HG03460 (cell line): ENCODE results near the gene IFIT5.
A peak's percentile ranks its signal among the peaks of the same experiment; 100 is the strongest.
"Not testable (repeated sequence)": the region's sequence is repeated elsewhere in the genome, so short reads cannot be mapped to it uniquely, and the experiment has no call there.

ENCODE experiments used
- ATAC-seq: cut with Tn5 transposase; IDR thresholded peaks from one replicate; pipeline ENCODE4 v1.9.1; 2021; ENCODE audit not compliant: unreplicated experiment

The IFIT5 gene, protein sequence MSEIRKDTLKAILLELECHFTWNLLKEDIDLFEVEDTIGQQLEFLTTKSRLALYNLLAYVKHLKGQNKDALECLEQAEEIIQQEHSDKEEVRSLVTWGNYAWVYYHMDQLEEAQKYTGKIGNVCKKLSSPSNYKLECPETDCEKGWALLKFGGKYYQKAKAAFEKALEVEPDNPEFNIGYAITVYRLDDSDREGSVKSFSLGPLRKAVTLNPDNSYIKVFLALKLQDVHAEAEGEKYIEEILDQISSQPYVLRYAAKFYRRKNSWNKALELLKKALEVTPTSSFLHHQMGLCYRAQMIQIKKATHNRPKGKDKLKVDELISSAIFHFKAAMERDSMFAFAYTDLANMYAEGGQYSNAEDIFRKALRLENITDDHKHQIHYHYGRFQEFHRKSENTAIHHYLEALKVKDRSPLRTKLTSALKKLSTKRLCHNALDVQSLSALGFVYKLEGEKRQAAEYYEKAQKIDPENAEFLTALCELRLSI

DNA sequence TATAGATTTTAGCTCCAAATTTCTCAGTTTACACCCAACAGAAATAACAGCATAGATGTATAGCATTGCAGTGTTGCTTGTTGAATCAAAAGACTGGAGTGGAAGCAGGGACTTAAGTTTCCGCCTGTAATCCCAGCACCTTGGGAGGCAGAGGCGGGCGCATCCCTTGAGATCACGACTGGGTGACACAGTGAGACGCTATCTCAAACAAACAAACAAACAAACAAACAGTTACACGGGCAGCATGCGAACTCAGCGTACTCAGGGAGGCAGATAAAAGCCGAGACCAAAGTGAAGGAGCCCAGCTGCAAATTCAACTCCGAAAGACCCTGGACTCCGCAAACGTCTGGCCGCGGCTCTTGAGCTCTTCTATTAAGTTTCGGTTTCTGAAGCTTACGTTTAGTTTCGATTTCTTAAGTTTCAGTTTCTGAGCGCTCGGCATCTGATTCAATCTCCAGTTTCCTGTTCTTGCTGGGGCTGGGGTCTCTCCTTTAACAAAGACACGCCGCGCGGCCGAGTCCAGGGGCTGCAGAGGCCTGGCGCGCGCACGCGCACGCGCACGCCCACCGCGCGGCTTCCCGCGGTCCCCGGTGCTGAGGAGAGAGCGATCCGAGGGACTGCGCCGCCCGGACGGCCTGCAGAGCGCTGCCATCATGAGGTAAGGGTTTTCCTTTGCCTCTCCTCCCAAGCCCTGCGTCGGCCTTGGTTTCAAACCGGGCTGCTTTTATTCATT, at the start of gene IFIT5:
IFIT5 (plus strand) TSS at position 423 of the 733 bp plus-strand sequence; CDS start at position 654, 231 bp downstream.
- peak; percentile 70 for ATAC-seq

DNA sequence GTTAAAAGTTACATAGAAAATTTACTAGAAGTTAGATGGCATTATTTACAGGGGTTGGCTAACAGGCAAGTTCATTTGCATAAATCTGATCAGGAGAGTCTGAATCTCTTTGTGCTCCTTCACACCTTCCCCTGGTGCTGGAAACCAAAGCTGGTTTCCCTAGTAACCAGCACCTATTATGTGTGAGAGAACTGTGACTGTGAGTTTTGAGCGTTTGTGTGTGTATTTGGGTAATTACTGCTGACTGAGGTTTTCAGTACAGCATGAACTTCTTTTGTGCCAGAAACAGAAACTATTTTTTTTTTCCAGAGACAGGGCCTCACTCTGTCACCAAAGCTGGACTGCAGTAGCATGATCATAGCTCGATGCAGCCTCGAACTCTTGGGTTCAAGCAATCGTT, 46.8 kb upstream of the IFIT5 start:
- peak; percentile 50 for ATAC-seq

DNA sequence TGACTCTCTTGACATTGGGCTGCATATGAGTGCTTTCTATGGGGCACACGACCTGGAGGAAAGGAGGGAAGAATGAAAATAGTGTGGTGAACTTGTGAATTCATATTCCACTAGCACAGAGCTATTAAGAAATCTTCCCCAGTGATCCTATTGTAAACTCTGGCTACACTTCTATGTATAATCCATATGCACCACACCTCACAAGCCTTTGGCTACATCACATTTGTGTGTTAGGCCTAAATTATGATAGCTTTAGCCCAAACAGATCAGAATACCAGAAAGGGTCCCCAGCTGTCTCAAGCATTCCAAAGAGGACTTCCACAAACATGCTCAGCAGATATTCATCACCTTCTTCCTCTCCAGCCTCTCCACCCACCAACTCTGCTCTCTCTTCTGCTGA, 46.2 kb upstream of the IFIT5 start:
- ATAC-seq = no peak

DNA sequence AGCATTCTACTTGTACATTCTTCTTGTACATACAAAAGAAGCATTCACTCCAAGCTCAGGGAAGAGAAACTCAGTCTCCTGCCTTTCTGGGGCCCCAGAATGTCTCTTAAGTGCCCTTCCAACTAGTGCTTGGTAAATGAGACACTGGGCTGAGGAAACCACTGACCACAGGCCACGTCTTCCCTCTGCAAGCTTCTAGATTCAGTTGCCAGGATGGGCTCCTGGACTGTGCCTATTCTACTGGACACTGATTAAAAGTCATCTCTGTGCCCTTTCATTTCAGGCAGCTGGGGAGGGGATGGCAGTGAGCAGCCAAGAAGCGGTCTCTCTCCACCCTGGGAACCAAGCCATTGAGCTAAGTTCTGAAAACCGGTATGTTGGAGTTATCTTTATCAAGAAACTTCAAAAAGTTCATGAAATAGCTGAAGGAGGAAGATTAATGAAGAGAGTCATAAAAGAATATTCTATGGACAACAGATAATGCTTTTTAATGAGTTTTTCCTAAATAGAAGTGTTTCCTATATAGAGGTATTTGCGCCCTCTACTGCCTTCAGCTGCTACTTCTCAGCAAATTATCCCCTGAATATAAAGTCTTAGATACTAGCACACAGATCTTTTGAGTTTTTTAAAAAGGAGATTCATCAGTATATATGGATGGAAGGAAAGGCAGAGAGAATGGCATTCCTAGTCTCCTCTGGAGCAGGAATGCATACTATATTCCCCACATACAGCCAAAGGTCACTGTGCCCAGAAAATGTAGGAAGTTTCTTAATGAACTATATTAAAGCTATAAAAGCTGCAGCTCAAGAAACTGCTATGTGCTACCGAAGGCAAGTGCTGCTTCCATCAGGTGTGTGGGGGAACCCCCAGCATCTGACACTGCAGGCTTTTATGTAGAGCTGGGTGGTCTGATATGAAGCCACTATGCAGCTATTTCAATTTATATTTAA, 44.9 kb upstream of the IFIT5 start:
- no peak for ATAC-seq

DNA sequence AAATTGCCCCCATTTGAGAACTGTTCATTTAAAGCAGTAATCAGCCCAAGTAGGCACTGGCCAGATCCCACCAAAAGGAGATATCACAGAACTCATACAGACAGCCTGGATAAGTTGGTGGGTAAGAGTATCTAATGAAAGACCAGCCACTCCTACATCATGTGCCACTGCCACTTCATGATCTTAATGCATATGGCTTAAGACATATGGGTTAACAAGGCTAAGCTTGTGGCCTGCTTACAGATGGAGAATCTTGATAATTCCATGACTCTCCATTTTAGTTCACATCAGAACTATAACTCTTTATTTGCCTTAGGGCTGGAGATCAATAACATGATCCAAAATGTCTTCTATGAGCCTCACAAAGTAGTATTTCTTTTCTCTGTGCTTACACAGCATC, 43.3 kb upstream of the IFIT5 start:
- no peak for ATAC-seq

DNA sequence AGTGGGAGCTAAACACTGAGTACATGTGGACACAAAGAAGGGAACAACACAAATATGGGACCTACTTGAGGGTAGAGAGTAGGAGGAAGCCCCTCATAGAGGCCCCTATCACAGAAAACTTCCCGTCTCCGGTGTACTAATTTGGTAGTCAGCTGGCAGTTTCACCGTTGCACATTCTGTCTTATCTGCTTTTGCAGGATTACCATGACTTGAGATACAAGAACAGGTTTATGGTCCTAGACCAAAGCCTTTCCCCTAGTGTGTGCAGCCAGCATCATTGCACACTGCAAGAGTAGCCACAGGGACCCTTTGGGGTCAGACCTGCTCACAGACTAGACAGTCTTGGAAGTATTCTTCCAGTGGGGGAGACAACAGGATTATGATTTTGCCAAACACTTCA, 42.4 kb upstream of the IFIT5 start:
- no peak for ATAC-seq

DNA sequence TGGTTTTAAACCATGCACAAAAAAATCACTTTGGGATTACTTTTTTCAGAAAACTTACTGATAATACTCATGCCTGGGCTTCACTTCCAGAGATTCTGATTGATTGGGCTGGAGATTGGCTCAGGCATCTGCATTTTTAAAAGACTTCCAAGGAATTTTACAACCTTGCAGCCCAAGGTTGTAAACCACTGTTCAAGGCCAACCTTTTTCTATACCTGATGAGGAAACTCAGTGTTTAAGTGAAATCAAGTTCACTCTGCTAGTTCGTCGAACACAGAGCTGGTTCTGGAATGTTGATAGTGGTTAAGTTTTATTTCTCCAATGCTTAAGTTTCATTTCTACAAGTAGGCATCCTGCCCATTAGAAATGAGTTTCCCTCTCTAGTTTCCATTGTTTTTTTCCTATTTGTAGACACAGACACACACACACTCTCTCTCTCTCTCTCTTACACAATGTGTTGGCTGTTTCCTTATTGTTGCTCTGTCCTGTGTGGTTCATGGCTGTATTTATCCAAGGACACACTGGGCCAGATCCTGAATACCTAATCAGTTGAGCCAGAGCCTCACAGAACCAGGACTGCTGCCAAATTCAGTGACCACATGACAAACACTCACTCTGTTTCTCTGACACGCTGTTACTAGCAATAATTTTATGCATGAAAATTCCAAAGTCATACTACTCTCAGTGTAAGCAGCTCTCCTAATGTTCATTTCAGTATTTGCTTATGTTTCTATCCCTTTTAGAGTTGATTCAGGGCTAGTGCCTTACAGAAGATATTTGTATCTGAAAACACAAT, 40.3 kb upstream of the IFIT5 start:
- no peak for ATAC-seq

DNA sequence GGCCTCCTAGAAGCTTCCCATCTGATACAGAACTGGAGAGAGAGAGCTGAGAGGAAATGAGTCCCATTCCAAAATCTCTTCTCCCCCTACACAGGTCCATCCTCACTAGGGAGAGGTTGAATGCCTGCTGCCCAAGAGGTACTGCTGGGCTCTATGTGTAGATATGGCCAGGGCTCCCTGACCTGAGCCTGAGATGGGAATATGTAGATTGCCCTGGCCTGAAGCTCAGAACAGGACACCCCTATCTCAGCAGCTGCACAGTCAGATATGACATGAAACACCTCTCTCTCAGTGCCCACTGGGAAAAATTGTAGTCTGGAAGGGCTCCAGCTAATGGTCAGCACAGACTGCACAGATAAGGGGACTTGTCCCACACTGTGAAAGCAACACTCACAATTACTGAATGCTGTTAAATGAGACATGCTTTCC, 39.6 kb upstream of the IFIT5 start:
- no peak for ATAC-seq

DNA sequence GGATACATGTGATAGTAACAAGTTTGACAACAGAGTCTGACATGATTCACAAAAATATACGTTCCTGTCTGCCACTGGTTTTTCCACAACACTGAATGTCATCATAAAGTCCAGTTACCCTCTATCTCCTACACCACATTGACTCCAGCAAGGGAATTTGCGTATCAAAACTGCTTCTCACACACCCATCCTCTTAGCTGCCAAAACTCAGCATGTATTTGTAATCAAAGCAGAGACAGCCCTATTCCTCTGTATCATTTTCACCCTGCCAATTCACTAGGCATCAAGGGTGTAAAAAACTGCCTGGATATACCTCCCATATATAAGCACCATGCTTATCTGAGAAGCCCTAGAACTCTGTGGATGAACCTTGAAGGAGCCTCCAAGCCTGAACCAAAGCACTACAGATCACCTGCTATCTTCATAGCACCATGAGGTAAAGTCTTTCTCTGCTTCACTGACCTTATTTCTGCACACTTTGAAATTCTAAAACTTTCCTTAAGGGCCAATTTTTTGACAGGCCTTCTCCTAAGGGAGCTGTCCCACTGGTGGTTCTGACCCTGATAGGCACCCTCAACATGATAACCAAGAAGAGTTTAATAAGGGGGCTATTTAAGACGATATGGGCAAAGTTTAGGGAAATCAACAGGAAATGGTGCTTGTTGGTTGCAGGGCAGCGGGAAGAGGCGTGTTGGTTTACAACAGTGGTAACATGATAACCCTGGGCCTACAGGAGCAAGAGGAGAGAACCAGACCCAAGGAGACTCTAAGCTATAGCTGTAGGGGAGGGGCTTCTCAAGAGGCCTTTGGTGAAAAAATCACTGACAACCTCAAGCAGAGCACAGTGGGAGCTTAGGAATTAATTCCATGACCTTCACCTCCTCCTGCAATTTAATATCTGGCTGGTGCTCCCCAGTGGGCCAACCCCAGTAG, 36.4 kb upstream of the IFIT5 start, which contains the start of gene IFIT1B:
IFIT1B (plus strand) TSS at position 352 of the 933 bp plus-strand sequence; CDS start at position 432, 80 bp downstream.
- ATAC-seq = no peak

DNA sequence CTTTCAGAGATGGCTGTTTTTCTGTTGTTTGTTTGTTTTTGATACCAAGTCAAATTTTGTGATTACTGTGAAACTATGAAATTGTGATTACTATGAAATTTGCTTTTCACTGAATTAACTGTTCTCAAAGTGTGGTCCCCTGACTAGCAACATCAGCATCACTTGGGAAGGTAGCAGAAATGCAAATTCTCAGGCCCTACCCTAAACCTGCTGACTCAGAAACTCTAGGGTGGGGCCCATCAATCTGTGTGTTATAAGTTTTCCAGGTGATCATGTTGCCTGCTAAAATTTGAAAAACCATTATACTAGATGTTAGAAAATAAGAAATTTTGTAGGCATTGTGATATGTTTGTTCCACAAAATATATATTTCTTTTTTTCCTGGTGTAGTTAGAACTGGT, 35.3 kb upstream of the IFIT5 start:
- no peak for ATAC-seq

DNA sequence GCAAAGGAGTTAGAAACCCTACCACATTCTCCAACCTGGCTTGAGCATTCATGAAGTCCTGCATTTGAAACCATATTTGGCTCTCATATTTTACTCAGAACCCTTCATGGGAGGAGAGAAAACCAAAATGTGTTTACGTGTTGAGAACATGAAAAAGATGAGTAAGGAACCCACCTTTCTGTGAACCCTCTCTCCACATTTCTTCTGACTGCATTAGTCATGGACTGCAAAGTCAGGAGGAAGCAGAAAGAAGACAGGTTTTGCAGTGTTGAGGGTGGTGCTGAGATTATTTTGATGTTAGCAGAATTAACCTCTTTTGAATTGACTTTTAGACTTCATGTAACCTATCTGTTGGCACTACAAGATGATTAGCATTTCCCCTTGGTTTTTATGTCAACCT, 31.6 kb upstream of the IFIT5 start:
- ATAC-seq = no peak

DNA sequence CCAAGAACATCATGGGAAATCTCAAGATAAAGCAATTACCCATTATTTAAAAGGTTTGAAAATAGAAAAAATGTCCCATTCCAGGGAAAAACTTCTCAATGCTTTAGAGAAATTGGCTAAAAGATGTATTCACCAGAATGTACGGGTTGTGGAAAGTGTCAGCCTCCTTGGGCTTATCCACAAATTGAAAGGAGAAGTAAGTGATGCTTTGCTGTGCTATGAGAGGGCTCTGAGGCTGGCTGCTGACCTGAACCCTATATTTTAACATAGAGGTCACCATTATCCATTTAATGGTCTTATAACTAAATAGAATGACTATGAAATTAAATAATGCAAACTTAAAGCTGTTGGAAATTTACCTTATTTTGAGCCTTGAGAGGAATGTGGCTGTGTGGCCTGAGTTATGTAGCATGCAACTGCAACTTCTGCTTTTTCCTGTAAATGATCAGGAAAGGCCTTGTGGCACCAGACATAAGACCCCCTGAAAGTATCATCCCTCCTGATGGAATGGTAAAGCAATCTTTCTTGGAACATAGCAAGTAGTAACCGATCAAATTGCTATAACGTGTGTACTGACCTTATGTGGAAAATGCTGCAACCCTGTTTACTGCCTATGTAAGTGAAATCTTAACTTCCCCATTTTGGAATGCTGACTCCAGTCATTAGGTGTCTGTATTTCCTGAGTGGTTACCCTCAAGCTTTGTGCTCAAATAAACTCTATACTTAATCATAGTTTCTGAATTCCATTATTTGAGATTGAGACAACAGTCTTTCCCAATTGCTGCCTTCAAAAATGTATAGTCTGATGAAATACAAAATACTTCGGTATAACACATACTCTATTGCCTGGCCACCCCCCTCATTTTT, 29.7 kb upstream of the IFIT5 start:
- no peak for ATAC-seq

DNA sequence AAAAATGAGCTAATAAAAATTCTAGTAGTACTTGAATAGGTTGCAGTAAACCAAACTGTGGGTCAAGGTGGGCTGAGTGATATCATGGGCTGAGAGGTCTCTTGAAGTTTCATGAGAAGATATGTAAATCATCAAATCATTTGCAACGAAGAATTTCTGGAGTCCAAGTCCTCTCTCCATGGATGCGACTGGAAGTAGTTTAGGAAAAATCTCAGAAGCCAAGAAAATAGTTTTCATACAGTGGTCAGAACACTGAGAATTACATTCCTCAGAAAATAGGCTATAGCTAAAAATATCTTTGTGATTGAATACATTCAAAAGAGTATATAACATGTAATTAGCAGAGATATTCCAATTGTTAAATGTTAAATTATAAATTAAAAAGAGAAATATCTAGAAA, 25.6 kb upstream of the IFIT5 start:
- ATAC-seq = no peak

DNA sequence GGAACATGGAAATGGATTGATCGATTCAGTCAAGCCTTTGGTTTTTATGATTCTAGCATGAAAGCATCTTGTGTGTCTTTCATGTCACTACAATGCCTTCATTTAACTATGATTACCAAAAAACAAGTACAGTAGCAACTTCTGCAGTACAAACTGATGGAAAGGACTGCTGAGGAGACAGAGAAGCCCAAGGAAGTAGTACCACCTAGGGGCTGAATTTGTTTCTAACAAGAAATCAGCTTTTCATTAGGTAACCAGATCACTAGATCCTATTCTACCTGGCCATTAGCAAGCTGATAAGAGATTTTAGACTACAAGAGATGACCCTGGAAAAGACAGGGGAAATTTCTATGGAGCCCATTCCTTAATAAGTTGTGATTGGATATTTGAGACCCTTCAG, 25.1 kb upstream of the IFIT5 start:
- ATAC-seq = no peak

DNA sequence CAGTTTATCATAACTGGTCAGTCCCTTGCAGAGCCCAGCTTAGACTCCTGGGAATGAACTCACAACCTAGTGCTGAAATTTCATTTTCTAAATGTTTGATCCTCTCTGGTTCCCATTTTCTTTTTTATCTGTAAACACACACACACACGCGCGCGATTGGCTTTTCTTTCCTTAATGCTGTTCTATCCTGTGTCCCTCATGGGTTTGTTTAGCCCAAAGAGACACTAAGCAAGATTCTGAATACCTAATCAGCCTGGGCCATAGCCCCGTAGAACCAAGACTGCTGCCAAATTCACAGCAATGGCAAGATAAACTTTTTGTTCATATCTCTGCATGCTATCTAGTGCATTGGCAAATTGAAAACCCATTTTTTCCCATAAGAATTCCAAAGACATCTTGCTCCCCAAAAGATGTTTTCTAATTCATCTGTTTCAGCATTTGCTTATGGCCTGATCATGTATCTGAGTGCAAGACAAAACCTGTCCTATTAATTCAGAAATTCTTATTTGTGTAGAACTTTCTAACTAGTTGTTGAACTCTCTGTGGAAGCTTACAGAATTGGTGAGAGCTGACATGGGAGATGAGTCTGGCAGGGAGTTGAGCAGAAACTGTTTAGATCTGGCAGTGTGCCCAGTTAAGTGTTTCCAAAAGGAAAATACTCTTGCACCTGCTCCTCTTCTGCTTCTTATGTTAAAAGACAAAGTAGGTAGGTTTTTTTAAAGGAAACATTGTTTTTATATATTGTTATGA, 23.7 kb upstream of the IFIT5 start:
- no peak for ATAC-seq

DNA sequence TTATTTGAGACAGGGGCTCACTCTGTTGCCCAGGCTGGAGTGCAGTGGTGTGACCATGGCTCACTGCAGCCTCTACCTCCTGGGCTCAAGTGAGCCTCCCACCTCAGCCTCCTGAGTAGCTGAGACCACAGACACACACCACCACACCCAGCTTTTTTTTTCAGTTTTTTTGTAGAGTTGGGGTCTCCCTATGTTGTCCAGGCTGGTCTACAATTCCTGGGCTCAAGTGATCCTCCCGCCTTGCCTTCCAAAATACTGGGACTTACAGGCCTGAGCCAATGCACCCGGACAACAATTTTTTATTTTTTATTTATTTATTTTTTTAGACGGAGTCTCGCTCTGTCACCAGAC, 23.2 kb upstream of the IFIT5 start:
- ATAC-seq = not testable (repeated sequence)

DNA sequence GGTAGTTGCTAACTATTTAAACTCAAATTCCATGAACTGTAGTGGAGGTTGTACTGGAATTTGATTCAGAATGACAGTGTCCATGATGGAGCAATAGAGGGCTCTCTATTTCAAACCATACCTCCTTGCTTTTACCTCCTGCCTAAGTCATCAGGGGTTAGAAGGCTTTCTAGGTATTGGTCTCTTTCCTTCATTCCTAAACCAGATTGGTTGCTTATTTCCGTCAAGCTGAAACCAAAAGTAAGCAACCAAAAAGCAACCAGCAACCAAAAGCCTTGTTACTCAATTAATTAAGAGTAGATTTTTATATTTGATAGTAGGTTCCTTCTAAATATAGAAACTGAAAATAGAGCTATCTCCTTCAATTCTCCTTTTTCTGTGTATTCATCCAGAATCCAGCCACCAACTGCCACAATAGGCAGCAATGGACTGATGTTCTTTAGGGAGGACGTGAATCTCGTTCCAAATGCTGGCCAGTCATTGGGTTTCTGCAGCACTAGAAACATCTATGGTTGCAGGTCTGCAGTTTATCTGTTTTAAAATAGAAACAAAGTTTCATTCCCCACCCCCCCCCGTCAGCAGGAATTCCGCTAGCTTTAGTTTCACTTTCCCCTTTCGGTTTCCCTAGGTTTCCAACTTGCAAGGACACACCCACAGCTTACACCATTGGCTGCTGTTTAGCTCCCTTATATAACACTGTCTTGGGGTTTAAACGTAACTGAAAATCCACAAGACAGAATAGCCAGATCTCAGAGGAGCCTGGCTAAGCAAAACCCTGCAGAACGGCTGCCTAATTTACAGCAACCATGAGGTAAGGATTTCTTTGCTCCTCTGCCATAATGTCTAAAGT, 22.2 kb upstream of the IFIT5 start, which contains the start of gene IFIT1:
IFIT1 (plus strand) TSS at position 717 of the 850 bp plus-strand sequence; CDS start at position 807, 90 bp downstream.
- peak; percentile 80 for ATAC-seq
